Keratinocyte (primary cell): ENCODE results near the gene RAB9A. TPM values are rescaled to one million over a fixed set of nuclear protein-coding genes. Genes with fewer than 3 reads are reported as not detected.

Experiments used
- DNase-seq: peaks from one replicate; pipeline ENCODE4 v3.0.0-alpha.2; 2011; ENCODE audit warnings: low read depth, missing footprints, low spot score
- FAIRE-seq: peaks from 2 replicates; lab custom pipeline; 2011; peaks lifted over from hg19 to GRCh38; lab: Jason Lieb, UNC
- H2AFZ ChIP-seq: 2 replicates; pipeline ENCODE4 v1.6.0; 2012; ENCODE audit warnings: low read length, control low read depth, inconsistent platforms; ENCODE audit not compliant: control insufficient read depth
- H3K27ac ChIP-seq: 2 replicates; pipeline ENCODE4 v1.5.1; 2011; ENCODE audit warnings: low read length; ENCODE audit not compliant: control insufficient read depth, insufficient read depth
- H3K27me3 ChIP-seq: 3 replicates; pipeline ENCODE4 v1.6.0; 2011; ENCODE audit warnings: low read length; ENCODE audit not compliant: control insufficient read depth, insufficient read depth; ENCODE audit errors: extremely low read depth
- H3K36me3 ChIP-seq, 2 experiments: 2 replicates in 1 of 2; 3 replicates in 1 of 2; pipeline ENCODE4 v1.5.1; 2011; ENCODE audit warnings: low read length in 2 of 2, mild to moderate bottlenecking in 1 of 2; ENCODE audit not compliant: control insufficient read depth in 2 of 2, insufficient read depth in 2 of 2; ENCODE audit errors: extremely low read depth in 1 of 2
- H3K4me1 ChIP-seq: 3 replicates; pipeline ENCODE4 v1.5.1; 2011; ENCODE audit warnings: low read length; ENCODE audit not compliant: control insufficient read depth, insufficient read depth; ENCODE audit errors: extremely low read depth
- H3K4me2 ChIP-seq: 3 replicates; pipeline ENCODE4 v1.6.0; 2011; ENCODE audit warnings: low read depth, low read length; ENCODE audit not compliant: control insufficient read depth, insufficient read depth; ENCODE audit errors: extremely low read depth
- H3K4me3 ChIP-seq, 3 experiments: fragments of 200-600 bp in 1 of 3; sonication (generic) in 1 of 3; 2 replicates in 2 of 3; 3 replicates in 1 of 3; pipeline ENCODE4 v1.5.1; 2011 to 2016; ENCODE audit warnings: low read length in 3 of 3, mild to moderate bottlenecking in 3 of 3, control low read depth in 2 of 3, inconsistent platforms in 1 of 3, low read depth in 1 of 3, mixed read lengths in 1 of 3, mixed run types in 1 of 3, moderate library complexity in 1 of 3; ENCODE audit not compliant: control insufficient read depth in 2 of 3, insufficient read depth in 2 of 3; ENCODE audit errors: extremely low read depth in 1 of 3
- H3K79me2 ChIP-seq: 2 replicates; pipeline ENCODE4 v1.6.0; 2012; ENCODE audit warnings: low read length; ENCODE audit not compliant: control insufficient read depth, insufficient read depth
- H3K9ac ChIP-seq: 3 replicates; pipeline ENCODE4 v1.6.0; 2011; ENCODE audit warnings: low read length; ENCODE audit not compliant: control insufficient read depth, insufficient read depth; ENCODE audit errors: extremely low read depth
- H3K9me1 ChIP-seq: 3 replicates; pipeline ENCODE4 v1.6.0; 2011; ENCODE audit warnings: low read length; ENCODE audit not compliant: control insufficient read depth, insufficient read depth; ENCODE audit errors: extremely low read depth
- H3K9me3 ChIP-seq: 2 replicates; pipeline ENCODE4 v1.5.1; 2012; ENCODE audit warnings: low read depth, low read length; ENCODE audit not compliant: control insufficient read depth
- H4K20me1 ChIP-seq: 3 replicates; pipeline ENCODE4 v1.6.0; 2011; ENCODE audit warnings: low read length; ENCODE audit not compliant: control insufficient read depth, insufficient read depth; ENCODE audit errors: extremely low read depth
- CTCF ChIP-seq, 3 experiments: IDR thresholded peaks in 1 of 3; conservative IDR thresholded peaks in 1 of 3; optimal IDR thresholded peaks in 1 of 3; 2 replicates in 2 of 3; 3 replicates in 1 of 3; pipeline versions ENCODE3 to v1.5.1; 2011; ENCODE audit warnings: low read length in 3 of 3, mild to moderate bottlenecking in 3 of 3, moderate library complexity in 2 of 3, control low read depth in 1 of 3, inconsistent platforms in 1 of 3; ENCODE audit not compliant: insufficient read depth in 2 of 3; ENCODE audit errors: extremely low read depth in 1 of 3
- EZH2 ChIP-seq: IDR thresholded peaks from one replicate; pipeline ENCODE4 v1.6.1; 2012; ENCODE audit warnings: inconsistent platforms, mild to moderate bottlenecking, low read length, moderate library complexity
- dilution Hi-C: fragments of 300-500 bp; cut with MboI; formaldehyde crosslinking; loops from one replicate; pipeline ENCODE4 v1.7.0; 2020; ENCODE audit warnings: low sequenced_read_pairs; ENCODE audit not compliant: extremely low pct_ligation_motif_present
- polyA plus RNA-seq, 5 experiments: library from polyadenylated mRNA; depleted of rRNA in 3 of 5; stranded (reverse) in 3 of 5; stranded (forward) in 1 of 5; unstranded in 1 of 5; fragments of >200 nt; gene quantifications; 1 replicate in 1 of 5; 2 replicates in 3 of 5; 3 replicates in 1 of 5; pipeline versions ENCODE4 v1.2.1 to v1.2.3, GENCODE V29; 2011 to 2012; ENCODE audit warnings: missing spikeins in 2 of 5, low read depth in 1 of 5, low replicate concordance in 1 of 5

RAB9A gene
- polyA plus RNA-seq, 1 donor (not counting 4 experiments of a cell fraction or from before 2014, with no cell fraction given) = 46.0 TPM

- Histone ChIP-seq H3K79me2 (peaks cover 61% of the 10 kb centered on the region), H3K27me3 (no peaks in the 10 kb centered on the region), H3K4me2 (no peak overlapping the region), H3K9me3 (no peaks in the 10 kb centered on the region), H3K4me1 (peaks cover 25% of the 10 kb centered on the region), H3K9ac (no peak overlapping the region), H3K9me1 (peaks cover 2% of the 10 kb centered on the region), H3K36me3 (peaks cover 2 to 3% of the 10 kb centered on the region in 2 experiments), H3K4me3 (no peak overlapping the region), H3K27ac (no peak overlapping the region), H2AFZ (no peak overlapping the region), H4K20me1 (no peaks in the 10 kb centered on the region)
- TF ChIP-seq EZH2 (no peak), CTCF (optimal IDR thresholded peaks at IDR 0.05 in 1 of 3, IDR thresholded peaks at IDR 0.05 in 1 of 3, conservative IDR thresholded peaks at IDR 0.05 in 1 of 3; ENCODE audit: extremely low read depth in 1 of 3, insufficient read depth in 2 of 3, low read length in 3 of 3) (no peak)
- FAIRE-seq (no peak), DNase-seq (no peak)
- dilution Hi-C loops = no loop called here
Observed at GRCh38 chrX:13698432-13698831, 9.5 kb downstream of the RAB9A start.

GRCh38 chrX:13699183-13699826 is 10.4 kb downstream of the RAB9A start:
- Histone ChIP-seq H4K20me1 (no peaks in the 10 kb centered on the region), H3K9me1 (peaks cover 2% of the 10 kb centered on the region), H3K4me3 (no peak overlapping the region), H3K4me1 (peaks cover 26% of the 10 kb centered on the region), H2AFZ (no peak overlapping the region), H3K27ac (no peak overlapping the region), H3K36me3 (peaks cover 2 to 3% of the 10 kb centered on the region in 2 experiments), H3K4me2 (no peak overlapping the region), H3K27me3 (no peaks in the 10 kb centered on the region), H3K9ac (no peak overlapping the region), H3K9me3 (no peaks in the 10 kb centered on the region), H3K79me2 (peaks cover 62% of the 10 kb centered on the region)
- dilution Hi-C loops = no loop called here
- no peak for DNase-seq
- TF ChIP-seq EZH2 = no peak
- TF ChIP-seq CTCF (optimal IDR thresholded peaks at IDR 0.05 in 1 of 3, IDR thresholded peaks at IDR 0.05 in 1 of 3, conservative IDR thresholded peaks at IDR 0.05 in 1 of 3; ENCODE audit: extremely low read depth in 1 of 3, insufficient read depth in 2 of 3, low read length in 3 of 3) = no peak
- FAIRE-seq = peak; percentile 34
